Activated CD8-positive, alpha-beta memory T cell treated with anti-CD3 and anti-CD28 coated beads, Interleukin-2, amount 50 U/mL, for 48 hours (primary cell): Measurements from ENCODE around the gene ARMH3.
A peak's percentile ranks its signal among the peaks of the same experiment; 100 is the strongest.

ENCODE experiments used
- DNase-seq: peaks from one replicate; pipeline ENCODE4 v3.0.0-alpha.2; 2020

The ARMH3 gene

DNA sequence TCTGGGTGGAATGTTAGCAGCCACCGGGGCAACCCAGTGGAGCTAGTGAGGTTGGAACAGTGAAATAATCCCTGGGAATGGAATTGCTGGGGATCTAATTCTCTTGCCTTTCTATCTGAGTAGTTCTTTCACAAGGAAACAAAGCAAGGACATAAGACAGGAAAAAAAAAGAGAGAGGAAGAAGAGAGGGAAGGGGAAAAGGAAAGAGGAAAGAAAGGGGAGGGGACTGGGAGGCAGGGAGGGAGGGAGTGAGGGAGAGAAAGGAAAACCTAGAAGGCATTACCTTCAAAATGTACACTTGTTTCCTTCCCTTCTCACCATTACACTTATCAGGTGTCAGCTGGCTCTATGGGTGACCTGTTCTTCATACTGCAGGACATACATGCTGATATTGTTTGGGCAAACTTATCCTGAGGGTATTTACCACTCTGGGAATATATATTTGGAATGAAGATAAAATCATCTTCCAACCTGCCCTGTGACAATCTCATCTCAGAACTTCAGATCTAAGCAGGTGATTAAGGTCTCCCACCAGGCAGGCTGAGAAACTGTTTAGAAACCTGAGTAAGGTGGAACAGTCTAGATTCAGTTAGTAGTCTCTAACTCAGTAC lies 162.4 kb downstream of the ARMH3 start:
- DNase-seq, result no peak

DNA sequence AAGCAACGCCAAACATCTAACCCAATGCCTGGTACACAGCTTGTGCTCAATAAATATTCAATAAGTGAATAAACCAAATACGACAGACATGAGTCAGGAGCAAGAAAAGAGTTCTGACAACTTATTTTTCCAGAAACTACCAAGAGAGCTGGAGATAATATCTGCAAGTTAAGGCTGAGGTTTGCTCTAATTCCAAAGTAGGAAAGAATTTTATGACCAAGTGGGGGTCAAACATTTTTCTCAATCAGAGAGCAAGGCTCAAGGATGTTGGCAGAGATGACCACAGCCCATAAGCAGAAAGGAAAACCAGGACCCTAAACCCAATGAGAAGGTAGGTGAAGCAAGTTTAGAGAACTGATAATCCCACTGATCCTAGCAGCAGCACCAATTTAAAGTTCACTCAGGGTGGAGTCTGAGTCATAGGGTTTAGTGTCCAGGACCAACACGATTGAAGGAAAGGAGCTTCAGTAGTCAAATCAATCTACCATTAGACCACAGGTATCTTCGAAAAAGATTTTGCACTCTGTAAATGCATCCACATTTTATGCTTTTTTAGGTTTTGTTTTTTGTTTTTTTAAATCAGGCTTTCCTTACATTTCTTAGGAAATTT lies 163.1 kb downstream of the ARMH3 start:
- DNase-seq, result no peak

- DNase-seq, result peak; percentile 79
Observed at GRCh38 chr10:101889256-101890210, 166.4 kb downstream of the ARMH3 start.

- no peak for DNase-seq
Observed at GRCh38 chr10:101888251-101888949, 167.6 kb downstream of the ARMH3 start.

DNA sequence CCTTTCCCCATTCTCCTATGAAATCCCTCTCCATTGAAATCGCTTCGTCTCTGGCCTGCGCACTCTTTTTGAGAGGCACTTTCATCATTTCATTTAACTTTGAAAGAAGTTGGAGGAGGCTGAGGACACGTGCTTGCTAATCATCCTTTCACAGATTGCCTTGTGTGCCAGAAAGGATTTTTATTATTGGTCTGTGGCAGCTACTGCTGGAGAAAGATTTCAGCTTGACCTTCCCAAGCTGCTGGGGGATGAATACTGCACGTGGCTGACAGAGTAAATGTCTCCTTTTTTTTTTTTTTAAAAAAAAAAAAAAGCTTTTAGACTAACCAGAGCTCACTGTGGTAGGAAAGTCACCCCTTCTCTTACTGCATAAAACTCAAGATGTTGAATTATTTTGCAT lies 168.2 kb downstream of the ARMH3 start:
- no peak for DNase-seq

DNA sequence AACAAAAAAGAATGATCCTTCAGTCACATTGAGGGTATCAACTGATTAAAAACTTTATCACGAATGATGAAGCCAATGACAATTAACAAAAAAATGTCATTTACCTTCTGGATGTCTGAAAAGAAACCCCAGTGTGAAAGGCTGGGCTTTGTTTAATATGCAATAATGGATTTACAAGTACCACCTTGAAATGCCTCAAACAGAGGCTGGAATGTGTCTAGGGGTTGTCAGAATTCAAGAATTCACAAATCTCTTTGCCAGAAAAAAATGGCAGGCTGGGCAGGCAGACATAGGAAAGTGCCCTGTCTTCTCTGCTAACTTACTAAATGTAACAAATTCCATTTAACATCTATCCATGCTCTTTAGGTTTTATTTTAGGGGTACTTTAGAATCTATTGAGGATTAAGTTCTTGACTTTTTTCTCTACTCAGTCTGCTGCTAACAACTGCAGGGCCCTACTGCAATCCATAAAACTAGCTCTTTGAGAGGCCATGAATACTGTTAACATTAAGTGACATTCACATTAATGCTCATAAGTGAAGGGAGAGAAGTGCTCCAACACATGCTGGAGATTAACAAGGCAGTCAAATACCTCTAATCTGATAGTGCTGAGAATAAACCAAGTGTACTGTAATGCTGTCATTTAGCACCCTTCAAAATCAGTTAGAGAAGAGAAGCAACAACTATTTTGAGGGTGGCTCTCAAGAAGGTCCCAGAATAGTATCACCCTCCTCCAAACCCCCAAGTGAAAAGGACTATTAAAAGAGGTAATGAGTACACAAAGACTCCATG lies 169.3 kb downstream of the ARMH3 start:
- DNase-seq, result no peak

DNA sequence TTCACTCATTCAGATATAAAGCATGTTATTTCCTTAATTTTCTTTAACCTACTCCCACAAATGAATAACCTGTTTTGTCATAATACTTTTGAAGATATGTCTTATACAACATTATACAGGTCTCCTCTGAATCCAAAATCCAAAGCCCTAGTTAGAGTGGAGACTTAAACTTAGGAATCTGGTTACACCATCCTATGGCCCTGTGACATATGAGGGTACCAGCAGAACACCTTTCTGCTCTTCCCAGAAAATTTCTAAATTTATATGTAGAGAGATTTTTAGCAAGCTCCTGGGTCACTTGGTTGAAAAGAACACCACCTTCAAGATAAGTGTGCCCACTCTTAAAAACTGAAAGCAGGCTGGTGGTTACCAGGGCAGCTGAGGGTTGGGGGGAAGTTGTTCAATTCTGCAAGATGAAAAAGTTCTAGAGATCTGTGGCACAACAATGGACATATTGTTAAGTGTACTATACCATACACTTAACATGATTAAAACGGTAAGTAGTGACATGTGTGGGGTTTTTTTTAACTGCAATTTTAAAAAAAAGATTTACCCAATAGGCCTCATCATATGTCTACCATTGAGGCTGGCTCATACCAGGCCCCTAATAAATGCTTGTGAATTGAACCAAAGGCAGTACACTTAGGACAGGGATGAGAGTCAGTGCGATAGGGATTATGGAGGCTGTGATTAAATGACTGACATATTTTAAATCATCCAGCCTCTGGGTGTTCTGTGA lies 174.8 kb downstream of the ARMH3 start:
- DNase-seq, result no peak

DNA sequence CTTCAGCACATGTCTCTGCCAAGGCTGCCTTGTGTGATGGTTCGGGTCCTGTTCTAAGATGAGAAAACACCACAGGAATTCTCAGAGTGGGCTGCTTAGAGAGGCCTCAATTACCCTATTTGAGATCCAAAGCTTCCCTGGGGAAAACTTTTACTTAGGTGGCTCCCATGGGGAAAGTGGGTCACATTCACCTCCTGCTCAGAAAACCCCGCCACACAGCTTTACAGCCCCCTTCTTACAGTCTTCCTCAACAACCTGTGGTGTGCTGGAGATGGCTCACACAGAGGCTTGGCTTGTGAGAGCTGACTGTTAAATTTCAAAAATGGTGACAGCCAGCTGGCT lies 175.8 kb downstream of the ARMH3 start:
- no peak for DNase-seq

GRCh38 chr10:101879456-101880231 lies 176.3 kb downstream of the ARMH3 start:
- DNase-seq, result no peak

DNA sequence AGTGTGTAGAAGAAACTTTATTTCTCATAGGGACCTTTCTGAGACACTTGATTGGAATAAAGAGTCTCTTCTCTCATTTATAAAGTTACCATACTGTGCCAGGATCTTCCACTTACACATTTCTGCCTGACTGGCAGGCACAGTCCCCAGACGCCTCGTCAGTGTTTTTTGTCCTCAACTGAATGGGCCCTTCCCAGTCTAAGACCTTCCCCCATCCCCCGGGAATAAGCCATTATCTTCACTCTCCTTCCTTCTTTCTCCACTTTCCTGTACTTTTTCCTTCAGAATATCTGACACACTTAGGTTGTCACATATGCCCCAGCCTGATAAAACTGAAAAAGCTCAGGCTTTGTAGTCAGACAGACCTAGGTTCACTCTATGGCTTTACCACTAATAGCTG lies 177.1 kb downstream of the ARMH3 start:
- DNase-seq, result no peak

DNA sequence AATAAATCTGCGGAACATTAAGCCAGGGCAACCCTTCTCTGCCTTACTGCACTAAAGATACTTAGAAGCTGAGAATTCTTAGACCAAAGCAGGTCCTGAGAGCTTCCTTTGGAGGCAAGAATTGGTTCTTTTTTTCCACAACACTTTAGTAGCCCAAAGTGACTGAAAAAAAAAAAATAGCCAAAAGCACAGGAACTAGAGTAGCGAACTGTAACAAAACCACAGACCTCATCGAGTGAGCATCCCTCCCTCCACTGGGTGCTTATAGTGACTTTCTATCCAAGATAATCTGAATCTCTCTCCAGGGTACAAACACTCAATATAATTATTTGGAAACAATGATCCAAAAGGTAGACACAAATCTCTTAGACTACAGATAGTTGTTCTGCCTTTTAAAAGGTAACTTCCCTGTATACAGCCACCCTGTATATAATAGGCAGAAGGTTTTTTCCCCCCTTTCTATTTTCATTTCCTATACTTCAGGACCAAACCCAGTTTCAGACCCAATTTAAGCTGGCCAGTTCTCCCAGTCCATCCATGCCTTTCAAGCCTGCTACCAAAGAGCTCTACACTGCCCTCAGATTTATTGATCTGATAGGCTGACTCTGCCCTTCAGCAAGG lies 180.8 kb downstream of the ARMH3 start:
- DNase-seq, result no peak

DNA sequence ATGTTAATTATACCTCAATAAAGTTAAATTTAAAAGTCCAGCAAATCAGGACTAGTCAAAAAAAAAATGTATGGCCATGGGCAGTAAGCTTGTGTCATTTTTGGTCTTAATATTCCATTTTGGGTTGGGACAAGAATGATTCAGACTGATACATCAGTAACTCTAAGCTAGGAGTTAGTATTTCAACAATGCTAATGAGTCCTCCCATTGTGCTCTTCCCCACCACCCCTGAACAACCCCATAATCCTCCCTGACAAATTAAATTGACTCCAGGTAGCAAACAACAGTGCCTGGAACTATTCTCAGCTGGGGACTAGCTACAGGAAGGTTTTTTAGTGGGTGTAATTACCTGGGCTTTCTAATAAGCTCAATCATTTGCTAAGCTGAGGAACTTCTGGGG lies 181.7 kb downstream of the ARMH3 start:
- no peak for DNase-seq

GRCh38 chr10:101867931-101868330 lies 188.0 kb downstream of the ARMH3 start:
- DNase-seq, result no peak

GRCh38 chr10:101859530-101859929 lies 196.4 kb downstream of the ARMH3 start:
- no peak for DNase-seq

GRCh38 chr10:101858723-101859500 lies 197.1 kb downstream of the ARMH3 start:
- no peak for DNase-seq

DNA sequence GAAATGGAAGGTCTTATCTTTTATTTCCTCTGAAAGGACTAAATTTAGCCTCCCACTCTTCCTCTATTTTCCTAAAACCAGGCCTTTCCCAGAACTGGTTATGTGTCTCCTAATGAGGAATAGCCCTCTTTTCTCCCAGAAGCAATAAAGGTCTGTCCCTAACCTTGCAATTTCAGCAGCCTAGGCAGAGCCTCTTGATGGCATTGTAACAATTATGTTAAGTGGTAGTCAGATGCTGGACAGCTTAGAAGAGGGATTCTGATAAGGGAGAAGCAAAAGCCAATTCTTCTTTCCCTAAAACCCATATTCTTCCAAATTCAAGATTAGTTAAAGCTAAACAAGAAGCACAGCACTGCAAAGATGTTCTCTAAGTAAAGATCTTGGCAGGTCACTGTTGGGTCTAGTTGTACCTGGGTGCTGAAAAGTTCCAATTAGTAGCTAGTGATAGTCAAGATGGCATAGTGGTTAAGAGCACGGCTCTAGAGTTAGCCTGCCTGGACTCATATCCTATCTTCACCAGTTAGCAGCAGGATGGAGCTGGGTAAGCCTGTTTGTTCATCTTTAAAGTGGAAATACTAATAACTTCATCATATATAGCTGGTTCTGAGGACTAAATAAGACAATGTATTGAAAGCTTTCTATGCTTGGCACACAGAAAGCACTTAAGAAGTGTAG lies 198.0 kb downstream of the ARMH3 start:
- no peak for DNase-seq

DNA sequence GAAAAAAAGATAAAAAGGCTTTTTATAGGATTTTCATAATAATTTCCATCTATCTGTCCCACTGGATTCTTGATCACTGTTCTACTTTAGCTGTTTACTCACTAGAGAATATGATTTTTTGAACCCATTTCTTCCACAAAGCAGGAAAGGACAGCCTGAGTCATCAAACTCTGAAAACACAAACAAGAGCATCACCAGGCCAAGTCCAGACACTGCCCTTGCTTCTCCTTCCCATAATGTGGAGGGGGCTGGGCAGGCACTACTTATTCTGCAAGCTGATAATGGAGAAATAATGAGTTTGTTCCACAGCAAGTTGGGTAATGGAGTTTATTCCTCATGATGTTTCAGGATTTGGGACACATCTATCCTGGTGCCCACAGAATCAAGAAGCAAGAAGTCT lies 199.3 kb downstream of the ARMH3 start:
- no peak for DNase-seq

DNA sequence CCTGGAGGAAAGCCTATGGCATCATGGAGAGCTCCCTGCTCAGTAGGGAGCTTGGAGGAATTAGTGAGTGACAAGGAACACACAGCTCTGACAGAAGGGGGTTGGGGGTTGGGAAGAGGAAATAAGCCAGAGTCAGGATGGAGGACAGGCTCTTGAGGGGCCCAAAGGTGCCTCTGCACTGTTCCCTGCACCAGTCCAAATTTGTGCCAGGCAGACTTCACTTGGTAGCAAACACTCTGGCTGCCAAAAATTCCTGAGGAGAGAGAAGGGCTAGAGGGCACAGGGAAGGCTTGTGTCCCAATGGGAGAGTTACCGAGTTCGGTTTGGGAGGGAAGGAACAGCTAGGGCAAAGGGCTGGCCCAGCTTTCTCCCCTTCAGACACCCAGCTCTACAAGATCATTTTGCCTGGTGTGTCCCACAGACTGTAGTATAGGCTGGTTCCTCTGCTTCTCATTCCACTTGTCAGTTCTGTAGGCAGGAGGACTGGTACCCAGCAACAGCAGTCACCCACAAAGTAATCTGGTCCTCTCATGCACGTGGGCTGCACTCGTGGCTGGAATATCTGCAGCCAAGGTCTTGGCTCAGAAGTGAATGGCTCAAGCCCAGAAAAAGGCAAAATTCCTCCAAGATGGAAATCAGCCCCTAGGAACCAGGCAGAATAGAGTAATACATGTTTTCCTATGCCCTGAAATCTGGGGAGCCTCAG lies 204.4 kb downstream of the ARMH3 start:
- DNase-seq, result no peak
